K562 (cell line): ENCODE results near the gene PTPRM.

ENCODE experiments used
- CTCF ChIP-seq, 3 experiments: IDR thresholded peaks in 2 of 3; conservative IDR thresholded peaks in 1 of 3; 2 replicates each; pipeline ENCODE4 v1.5.1; 2011 to 2012; ENCODE audit warnings: low read length in 3 of 3, mild to moderate bottlenecking in 3 of 3, control low read depth in 2 of 3, improper control_type of control experiment in 1 of 3, inconsistent platforms in 1 of 3, low read depth in 1 of 3, mixed read lengths in 1 of 3, moderate library complexity in 1 of 3; ENCODE audit not compliant: insufficient read depth in 2 of 3
- GATA2 ChIP-seq: sonication (generic); formaldehyde crosslinking; IDR thresholded peaks from 2 replicates; pipeline ENCODE4 v1.4.0; 2020; ENCODE audit warnings: mild to moderate bottlenecking, missing genetic modification reagents
- POLR2A ChIP-seq: fragments of 450-650 bp; conservative IDR thresholded peaks from 2 replicates; pipeline ENCODE4 v1.6.1; 2016
- RAD21 ChIP-seq, 2 experiments: fragments of 250-450 bp in 1 of 2; fragments of 450-650 bp in 1 of 2; sonication (Bioruptor Pico) in 1 of 2; formaldehyde crosslinking in 1 of 2; IDR thresholded peaks in 1 of 2; conservative IDR thresholded peaks in 1 of 2; 2 replicates each; pipeline versions ENCODE4 v1.4.0 to v1.8.0; 2020 to 2022; ENCODE audit warnings: mild to moderate bottlenecking in 2 of 2, moderate library complexity in 1 of 2
- RAD51 ChIP-seq: fragments of 450-650 bp; IDR thresholded peaks from 2 replicates; pipeline ENCODE4 v1.7.1; 2016; ENCODE audit warnings: low read depth, mild to moderate bottlenecking, borderline replicate concordance
- RFX5 ChIP-seq: IDR thresholded peaks from 2 replicates; pipeline ENCODE4 v1.6.1; 2011; ENCODE audit warnings: low read depth, mild to moderate bottlenecking, improper control_type of control experiment, low read length

- no peak for TF ChIP-seq CTCF (IDR thresholded peaks at IDR 0.05 in 2 of 3, conservative IDR thresholded peaks at IDR 0.05 in 1 of 3; ENCODE audit: insufficient read depth in 2 of 3, low read depth in 1 of 3, low read length in 3 of 3)
- no peak for TF ChIP-seq GATA2 (CRISPR knock-in tag)
- no peak for TF ChIP-seq POLR2A
- no peak for TF ChIP-seq RAD51
- TF ChIP-seq RFX5 = no peak
- TF ChIP-seq RAD21 (CRISPR knock-in tag; conservative IDR thresholded peaks at IDR 0.05 in 1 of 2, IDR thresholded peaks at IDR 0.05 in 1 of 2) = no peak
Observed at GRCh38 chr18:7697306-7697705, 130.2 kb downstream of the PTPRM start.
